Measurements from ENCODE around the gene ACTL6B.

GRCh38 chr7:100694098-100694745, 38.0 kb upstream of the ACTL6B start, which contains the start of gene GIGYF1:
- TF ChIP-seq CTCF (IDR thresholded peaks at IDR 0.05; ENCODE audit: poor library complexity) (no peak), EZH2 (IDR thresholded peaks at IDR 0.05; ENCODE audit: borderline replicate concordance) (no peak)

Data from hepatocyte (in vitro differentiated cells).